ENCODE measurements around the gene TAF13. TPM values are rescaled to one million over a fixed set of nuclear protein-coding genes. Genes with fewer than 3 reads are reported as not detected.
"Not testable (repeated sequence)": the region's sequence is repeated elsewhere in the genome, so short reads cannot be mapped to it uniquely, and the experiment has no call there.

The TAF13 gene
- total RNA-seq, 1 experiment from 2014 or later: 58.8 TPM

- TF ChIP-seq EZH2 (IDR thresholded peaks at IDR 0.05; ENCODE audit: borderline replicate concordance, low read depth, low read length, poor library complexity, severe bottlenecking): no peak
- TF ChIP-seq, protein P1, sequence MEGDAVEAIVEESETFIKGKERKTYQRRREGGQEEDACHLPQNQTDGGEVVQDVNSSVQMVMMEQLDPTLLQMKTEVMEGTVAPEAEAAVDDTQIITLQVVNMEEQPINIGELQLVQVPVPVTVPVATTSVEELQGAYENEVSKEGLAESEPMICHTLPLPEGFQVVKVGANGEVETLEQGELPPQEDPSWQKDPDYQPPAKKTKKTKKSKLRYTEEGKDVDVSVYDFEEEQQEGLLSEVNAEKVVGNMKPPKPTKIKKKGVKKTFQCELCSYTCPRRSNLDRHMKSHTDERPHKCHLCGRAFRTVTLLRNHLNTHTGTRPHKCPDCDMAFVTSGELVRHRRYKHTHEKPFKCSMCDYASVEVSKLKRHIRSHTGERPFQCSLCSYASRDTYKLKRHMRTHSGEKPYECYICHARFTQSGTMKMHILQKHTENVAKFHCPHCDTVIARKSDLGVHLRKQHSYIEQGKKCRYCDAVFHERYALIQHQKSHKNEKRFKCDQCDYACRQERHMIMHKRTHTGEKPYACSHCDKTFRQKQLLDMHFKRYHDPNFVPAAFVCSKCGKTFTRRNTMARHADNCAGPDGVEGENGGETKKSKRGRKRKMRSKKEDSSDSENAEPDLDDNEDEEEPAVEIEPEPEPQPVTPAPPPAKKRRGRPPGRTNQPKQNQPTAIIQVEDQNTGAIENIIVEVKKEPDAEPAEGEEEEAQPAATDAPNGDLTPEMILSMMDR (conservative IDR thresholded peaks at IDR 0.05; ENCODE audit: low read depth, low read length): no peak
- DNase-seq (ENCODE audit: low spot score): no peak
Observed at GRCh38 chr1:109024646-109025045, 51.2 kb downstream of the TAF13 start.

GRCh38 chr1:109020693-109021257, 55.0 kb downstream of the TAF13 start:
- H3K4me3 ChIP-seq (ENCODE audit: low read depth, low read length, poor library complexity, severe bottlenecking): no peak overlapping the region
- no peak overlapping the region for H3K27ac ChIP-seq (ENCODE audit: low read depth, low read length, poor library complexity, severe bottlenecking)
- DNase-seq (ENCODE audit: low spot score): no peak
- H3K9me3 ChIP-seq (ENCODE audit: low read depth, low read length, poor library complexity, severe bottlenecking): no peaks in the 10 kb centered on the region
- POLR2A ChIA-PET (ENCODE audit: low non-redundant PET): interaction anchor here (0.6 kb wide), 2 partner anchors 59 to 62 kb away, joined by 4 to 8 read pairs; no protein-coding TSS in a partner anchor
- CTCF ChIA-PET: interaction anchor here (0.6 kb wide), 1 partner anchor 36 kb away, joined by 3 read pairs; no protein-coding TSS in a partner anchor
- no peaks in the 10 kb centered on the region for H3K27me3 ChIP-seq (replicated peaks; ENCODE audit: insufficient read depth, low read depth, low read length, poor library complexity)
- no peak for TF ChIP-seq EZH2 (IDR thresholded peaks at IDR 0.05; ENCODE audit: borderline replicate concordance, low read depth, low read length, poor library complexity, severe bottlenecking)
- TF ChIP-seq, protein P1 (conservative IDR thresholded peaks at IDR 0.05; ENCODE audit: low read depth, low read length): no peak
- H3K4me1 ChIP-seq (ENCODE audit: insufficient read depth, low read length, poor library complexity, severe bottlenecking): peaks cover 10% of the 10 kb centered on the region
- peaks cover 8% of the 10 kb centered on the region for H3K36me3 ChIP-seq (ENCODE audit: insufficient read depth, low read length, poor library complexity, severe bottlenecking)
- intact Hi-C loops (cut with micrococcal nuclease; ENCODE audit: unreplicated experiment): no loop called here
- BruUV-seq (replicated peaks): no TSS peak

More at GRCh38 chr1:109024646-109025045, 51.2 kb downstream of the TAF13 start:
- ChIA-PET CTCF (interaction anchor here (0.6 kb wide), 1 partner anchor 82 kb away, joined by 3 read pairs; no protein-coding TSS in a partner anchor), POLR2A (ENCODE audit: low non-redundant PET) (no interaction called here)
- Histone ChIP-seq H3K9me3 (ENCODE audit: low read depth, low read length, poor library complexity, severe bottlenecking) (no peaks in the 10 kb centered on the region), H3K36me3 (ENCODE audit: insufficient read depth, low read length, poor library complexity, severe bottlenecking) (peaks cover 2% of the 10 kb centered on the region), H3K27ac (ENCODE audit: low read depth, low read length, poor library complexity, severe bottlenecking) (no peak overlapping the region), H3K4me1 (ENCODE audit: insufficient read depth, low read length, poor library complexity, severe bottlenecking) (peaks cover 23% of the 10 kb centered on the region), H3K27me3 (replicated peaks; ENCODE audit: insufficient read depth, low read depth, low read length, poor library complexity) (no peaks in the 10 kb centered on the region), H3K4me3 (ENCODE audit: low read depth, low read length, poor library complexity, severe bottlenecking) (no peak overlapping the region)
- intact Hi-C loops (cut with micrococcal nuclease; ENCODE audit: unreplicated experiment): no loop called here
- no TSS peak for BruUV-seq (replicated peaks)

- H3K27ac ChIP-seq (ENCODE audit: low read depth, low read length, poor library complexity, severe bottlenecking); DNase-seq (ENCODE audit: low spot score); BruUV-seq (replicated peaks); H3K27me3 ChIP-seq (replicated peaks; ENCODE audit: insufficient read depth, low read depth, low read length, poor library complexity); H3K4me1 ChIP-seq (ENCODE audit: insufficient read depth, low read length, poor library complexity, severe bottlenecking); H3K9me3 ChIP-seq (ENCODE audit: low read depth, low read length, poor library complexity, severe bottlenecking); intact Hi-C loops (cut with micrococcal nuclease; ENCODE audit: unreplicated experiment); CTCF ChIA-PET; POLR2A ChIA-PET (ENCODE audit: low non-redundant PET); H3K4me3 ChIP-seq (ENCODE audit: low read depth, low read length, poor library complexity, severe bottlenecking): not testable (repeated sequence)
- H3K36me3 ChIP-seq (ENCODE audit: insufficient read depth, low read length, poor library complexity, severe bottlenecking): peaks cover 23% of the 10 kb centered on the region
Observed at GRCh38 chr1:109017719-109018118, 58.1 kb downstream of the TAF13 start.

- Histone ChIP-seq H3K36me3 (ENCODE audit: insufficient read depth, low read length, poor library complexity, severe bottlenecking) (peaks cover 22% of the 10 kb centered on the region), H3K27ac (ENCODE audit: low read depth, low read length, poor library complexity, severe bottlenecking) (no peak overlapping the region), H3K9me3 (ENCODE audit: low read depth, low read length, poor library complexity, severe bottlenecking) (no peaks in the 10 kb centered on the region), H3K4me3 (ENCODE audit: low read depth, low read length, poor library complexity, severe bottlenecking) (no peak overlapping the region), H3K27me3 (replicated peaks; ENCODE audit: insufficient read depth, low read depth, low read length, poor library complexity) (no peaks in the 10 kb centered on the region), H3K4me1 (ENCODE audit: insufficient read depth, low read length, poor library complexity, severe bottlenecking) (no peaks in the 10 kb centered on the region)
- intact Hi-C loops (cut with micrococcal nuclease; ENCODE audit: unreplicated experiment): no loop called here
- ChIA-PET POLR2A (ENCODE audit: low non-redundant PET) (no interaction called here), CTCF (no interaction called here)
- BruUV-seq (replicated peaks): no TSS peak
- TF ChIP-seq EZH2 (IDR thresholded peaks at IDR 0.05; ENCODE audit: borderline replicate concordance, low read depth, low read length, poor library complexity, severe bottlenecking): no peak
- TF ChIP-seq, protein P1 (conservative IDR thresholded peaks at IDR 0.05; ENCODE audit: low read depth, low read length): no peak
- no peak for DNase-seq (ENCODE audit: low spot score)
Observed at GRCh38 chr1:109017134-109017533, 58.7 kb downstream of the TAF13 start.
